ENCODE results near the gene MYO15B.

The MYO15B gene

GRCh38 chr17:75604034-75604695, 16.6 kb downstream of the MYO15B start:
- no peak for DNase-seq

- DNase-seq = no peak
Measured at GRCh38 chr17:75605790-75606189, 18.2 kb downstream of the MYO15B start.

GRCh38 chr17:75607086-75607485, 19.5 kb downstream of the MYO15B start:
- no peak for DNase-seq

GRCh38 chr17:75610103-75610984, 22.7 kb downstream of the MYO15B start:
- DNase-seq = no peak

- no peak for DNase-seq
Measured at GRCh38 chr17:75611851-75612429, 24.3 kb downstream of the MYO15B start.

GRCh38 chr17:75612906-75613626, 25.5 kb downstream of the MYO15B start:
- DNase-seq = no peak

- DNase-seq = no peak
Measured at GRCh38 chr17:75614006-75614405, 26.4 kb downstream of the MYO15B start.

GRCh38 chr17:75614556-75615270, 27.1 kb downstream of the MYO15B start:
- no peak for DNase-seq

GRCh38 chr17:75615301-75615700, 27.7 kb downstream of the MYO15B start:
- DNase-seq = no peak

GRCh38 chr17:75616521-75617122, 29.0 kb downstream of the MYO15B start:
- DNase-seq = no peak

GRCh38 chr17:75617218-75617617, 29.6 kb downstream of the MYO15B start:
- no peak for DNase-seq

- no peak for DNase-seq
Measured at GRCh38 chr17:75617675-75618074, 30.1 kb downstream of the MYO15B start.

GRCh38 chr17:75619506-75620431, 32.2 kb downstream of the MYO15B start:
- no peak for DNase-seq

GRCh38 chr17:75621489-75621888, 33.9 kb downstream of the MYO15B start:
- DNase-seq = no peak

- no peak for DNase-seq
Measured at GRCh38 chr17:75622076-75622475, 34.5 kb downstream of the MYO15B start.

- no peak for DNase-seq
Measured at GRCh38 chr17:75622771-75623273, 35.2 kb downstream of the MYO15B start.

GRCh38 chr17:75623386-75623785, 35.8 kb downstream of the MYO15B start:
- DNase-seq = no peak

GRCh38 chr17:75624021-75624420, 36.4 kb downstream of the MYO15B start:
- DNase-seq = no peak

- DNase-seq = no peak
Measured at GRCh38 chr17:75624714-75625345, 37.2 kb downstream of the MYO15B start.

GRCh38 chr17:75625813-75626486, 38.4 kb downstream of the MYO15B start:
- no peak for DNase-seq

Data from left hindlimb (tissue), 1 donor.